Muscle layer of colon (tissue), 2 donors: ENCODE data around the gene ZNF205.

Experiments
- H3K27ac ChIP-seq: one replicate; pipeline ENCODE4 v1.7.0; 2013; ENCODE audit warnings: low read depth, mild to moderate bottlenecking, low read length, moderate library complexity
- H3K27me3 ChIP-seq, 2 donors: one replicate each; pipeline ENCODE4 v1.7.0; 2013; ENCODE audit warnings: low read length in 2 of 2, mild to moderate bottlenecking in 2 of 2; ENCODE audit not compliant: insufficient read depth in 2 of 2, control insufficient read depth in 1 of 2
- H3K36me3 ChIP-seq: one replicate; pipeline ENCODE4 v1.7.0; 2013; ENCODE audit warnings: mild to moderate bottlenecking, low read length; ENCODE audit not compliant: insufficient read depth
- H3K4me1 ChIP-seq: one replicate; pipeline ENCODE4 v1.7.0; 2013; ENCODE audit warnings: mild to moderate bottlenecking, low read length; ENCODE audit not compliant: insufficient read depth
- H3K4me3 ChIP-seq, 2 donors: one replicate each; pipeline ENCODE4 v1.7.0; 2013; ENCODE audit warnings: low read length in 2 of 2, low read depth in 1 of 2, mild to moderate bottlenecking in 1 of 2, moderate library complexity in 1 of 2
- H3K9ac ChIP-seq: one replicate; pipeline ENCODE4 v1.7.0; 2013; ENCODE audit warnings: low read length
- H3K9me3 ChIP-seq: one replicate; pipeline ENCODE4 v1.7.0; 2013; ENCODE audit warnings: mild to moderate bottlenecking, low read length
- donor health status: abdominal sarcoma.
- donor health status: Adenocarcinoma of cecum.

ZNF205 gene

GRCh38 chr16:3085868-3086595 is 26.4 kb upstream of the ZNF205 start:
- H3K4me3 ChIP-seq: no peak overlapping the region
- no peaks in the 10 kb centered on the region for H3K36me3 ChIP-seq
- no peaks in the 10 kb centered on the region for H3K4me1 ChIP-seq
- H3K27ac ChIP-seq: no peak overlapping the region
- H3K27me3 ChIP-seq: no peaks in the 10 kb centered on the region
- no peak overlapping the region for H3K9ac ChIP-seq
- no peaks in the 10 kb centered on the region for H3K9me3 ChIP-seq

GRCh38 chr16:3086596-3087242 is 25.7 kb upstream of the ZNF205 start:
- H3K4me1 ChIP-seq: no peaks in the 10 kb centered on the region
- no peaks in the 10 kb centered on the region for H3K9me3 ChIP-seq
- H3K36me3 ChIP-seq: no peaks in the 10 kb centered on the region
- no peak overlapping the region for H3K27ac ChIP-seq
- no peak overlapping the region for H3K9ac ChIP-seq
- H3K27me3 ChIP-seq: peaks cover 0 to 2% of the 10 kb centered on the region in 2 donors
- no peak overlapping the region for H3K4me3 ChIP-seq

GRCh38 chr16:3087243-3088235 is 24.8 kb upstream of the ZNF205 start:
- Histone ChIP-seq H3K4me1 (no peaks in the 10 kb centered on the region), H3K4me3 (no peak overlapping the region), H3K9me3 (no peaks in the 10 kb centered on the region), H3K27ac (no peak overlapping the region), H3K9ac (no peak overlapping the region), H3K36me3 (no peaks in the 10 kb centered on the region), H3K27me3 (peaks cover 0 to 9% of the 10 kb centered on the region in 2 donors)

GRCh38 chr16:3088450-3088849 is 23.9 kb upstream of the ZNF205 start:
- no peak overlapping the region for H3K27ac ChIP-seq
- H3K27me3 ChIP-seq: peaks cover 0 to 13% of the 10 kb centered on the region in 2 donors
- H3K9me3 ChIP-seq: no peaks in the 10 kb centered on the region
- H3K9ac ChIP-seq: no peak overlapping the region
- H3K4me1 ChIP-seq: no peaks in the 10 kb centered on the region
- no peaks in the 10 kb centered on the region for H3K36me3 ChIP-seq
- H3K4me3 ChIP-seq: no peak overlapping the region

GRCh38 chr16:3088925-3089716 is 23.3 kb upstream of the ZNF205 start:
- Histone ChIP-seq H3K27ac (no peak overlapping the region), H3K4me1 (no peaks in the 10 kb centered on the region), H3K36me3 (no peaks in the 10 kb centered on the region), H3K27me3 (peaks cover 0 to 13% of the 10 kb centered on the region in 2 donors), H3K4me3 (no peak overlapping the region), H3K9me3 (no peaks in the 10 kb centered on the region), H3K9ac (no peak overlapping the region)

- Histone ChIP-seq H3K27me3 (peaks cover 0 to 13% of the 10 kb centered on the region in 2 donors), H3K4me3 (no peak overlapping the region), H3K9ac (no peak overlapping the region), H3K4me1 (no peaks in the 10 kb centered on the region), H3K9me3 (no peaks in the 10 kb centered on the region), H3K36me3 (no peaks in the 10 kb centered on the region), H3K27ac (no peak overlapping the region)
Measured at GRCh38 chr16:3089717-3090592, 22.4 kb upstream of the ZNF205 start.

- Histone ChIP-seq H3K4me1 (no peaks in the 10 kb centered on the region), H3K9ac (no peak overlapping the region)
Measured at GRCh38 chr16:3091551-3091950, 20.8 kb upstream of the ZNF205 start.

GRCh38 chr16:3092501-3092941 is 19.9 kb upstream of the ZNF205 start:
- H3K9ac ChIP-seq: no peak overlapping the region
- H3K27me3 ChIP-seq: peaks cover 0 to 13% of the 10 kb centered on the region in 2 donors
- no peaks in the 10 kb centered on the region for H3K36me3 ChIP-seq
- H3K27ac ChIP-seq: no peak overlapping the region
- no peaks in the 10 kb centered on the region for H3K4me1 ChIP-seq
- H3K4me3 ChIP-seq: no peak overlapping the region
- no peaks in the 10 kb centered on the region for H3K9me3 ChIP-seq

More at GRCh38 chr16:3091551-3091950, 20.8 kb upstream of the ZNF205 start:
- Histone ChIP-seq H3K27ac (no peak overlapping the region), H3K9me3 (no peaks in the 10 kb centered on the region), H3K4me3 (no peak overlapping the region), H3K27me3 (peaks cover 0 to 13% of the 10 kb centered on the region in 2 donors), H3K36me3 (no peaks in the 10 kb centered on the region)

- Histone ChIP-seq H3K27ac (no peak overlapping the region), H3K4me3 (no peak overlapping the region), H3K4me1 (no peaks in the 10 kb centered on the region), H3K9ac (no peak overlapping the region), H3K27me3 (peaks cover under 1 to 21% of the 10 kb centered on the region in 2 donors), H3K9me3 (no peaks in the 10 kb centered on the region), H3K36me3 (no peaks in the 10 kb centered on the region)
Measured at GRCh38 chr16:3094289-3095027, 17.9 kb upstream of the ZNF205 start.
